Sigmoid colon (tissue), 3 donors: ENCODE measurements around the gene REST.

ENCODE experiments used
- CTCF ChIP-seq, 4 experiments: fragments of 450-650 bp in 3 of 4; fragments of 200-600 bp in 1 of 4; IDR thresholded peaks; one replicate each; pipeline ENCODE4 v1.5.1; 2016 to 2019; ENCODE audit warnings: antibody characterized with exemption in 4 of 4, mild to moderate bottlenecking in 3 of 4, moderate library complexity in 2 of 4
- POLR2A ChIP-seq, 2 donors: fragments of 450-650 bp; IDR thresholded peaks; one replicate each; pipeline ENCODE4 v1.6.1; 2016; ENCODE audit warnings: antibody characterized with exemption in 2 of 2, mild to moderate bottlenecking in 2 of 2, moderate library complexity in 2 of 2

DNA sequence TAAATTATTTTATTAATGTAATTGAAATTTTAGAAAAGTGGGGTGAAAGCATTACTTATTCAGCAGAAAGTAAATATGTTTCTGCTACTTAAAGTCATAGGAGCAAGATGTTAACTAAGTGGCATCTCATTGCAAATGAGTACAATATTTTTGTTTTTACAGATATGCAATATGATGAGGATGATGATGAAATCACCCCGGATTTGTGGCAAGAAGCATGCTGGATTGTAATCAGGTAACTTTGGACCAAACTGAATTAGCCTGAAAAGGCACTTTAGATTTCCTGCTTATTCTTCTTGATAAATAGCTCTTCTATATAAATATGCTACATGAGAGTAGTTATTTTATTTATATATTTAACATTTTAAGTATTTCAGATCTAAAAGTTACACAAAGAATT is 78.5 kb downstream of the REST start:
- no peak for TF ChIP-seq CTCF (IDR thresholded peaks at IDR 0.05)
- TF ChIP-seq POLR2A (IDR thresholded peaks at IDR 0.05), result no peak
